HEK293 (cell line): ENCODE measurements around the gene RBFOX2.

ENCODE experiments used
- ELK4 ChIP-seq: IDR thresholded peaks from 2 replicates; pipeline ENCODE4 v1.6.1; 2011; ENCODE audit warnings: mild to moderate bottlenecking, low read depth, low read length, borderline replicate concordance
- KLF16 ChIP-seq: fragments of 450-650 bp; formaldehyde crosslinking; IDR thresholded peaks from 2 replicates; pipeline ENCODE4 v1.5.1; 2017; ENCODE audit warnings: missing biosample characterization, missing genetic modification characterization
- REST ChIP-seq: fragments of 450-650 bp; formaldehyde crosslinking; IDR thresholded peaks from 2 replicates; pipeline ENCODE4 v1.5.1; 2016; ENCODE audit warnings: missing biosample characterization, missing genetic modification characterization
- SALL2 ChIP-seq: fragments of 450-650 bp; formaldehyde crosslinking; IDR thresholded peaks from 2 replicates; pipeline ENCODE4 v1.5.0; 2017; ENCODE audit warnings: missing biosample characterization, mild to moderate bottlenecking, missing genetic modification characterization, borderline replicate concordance
- TCF7L2 ChIP-seq: IDR thresholded peaks from 2 replicates; pipeline ENCODE4 v1.6.1; 2011; ENCODE audit warnings: low read depth, mild to moderate bottlenecking, inconsistent platforms, low read length, moderate library complexity, borderline replicate concordance
- ZEB2 ChIP-seq: fragments of 450-650 bp; formaldehyde crosslinking; IDR thresholded peaks from 2 replicates; pipeline ENCODE4 v1.5.1; 2016; ENCODE audit warnings: missing biosample characterization, missing genetic modification characterization
- ZNF280D ChIP-seq: fragments of 450-650 bp; formaldehyde crosslinking; IDR thresholded peaks from 2 replicates; pipeline ENCODE4 v1.5.1; 2016; ENCODE audit warnings: missing biosample characterization, missing genetic modification characterization
- ZNF350 ChIP-seq: fragments of 450-650 bp; formaldehyde crosslinking; IDR thresholded peaks from 2 replicates; pipeline ENCODE4 v1.5.0; 2017; ENCODE audit warnings: missing biosample characterization, mild to moderate bottlenecking, missing genetic modification characterization
- ZNF449 ChIP-seq: fragments of 450-650 bp; formaldehyde crosslinking; IDR thresholded peaks from 2 replicates; pipeline ENCODE4 v1.5.1; 2017; ENCODE audit warnings: missing biosample characterization, mild to moderate bottlenecking, missing genetic modification characterization, moderate library complexity
- ZNF473 ChIP-seq: fragments of 450-650 bp; formaldehyde crosslinking; IDR thresholded peaks from 2 replicates; pipeline ENCODE4 v1.5.1; 2017; ENCODE audit warnings: missing biosample characterization, missing genetic modification characterization
- ZNF76 ChIP-seq: fragments of 450-650 bp; formaldehyde crosslinking; IDR thresholded peaks from 2 replicates; pipeline ENCODE4; 2016; ENCODE audit warnings: low read depth, missing biosample characterization, missing genetic modification characterization, borderline replicate concordance
- TF ChIP-seq, protein P1 (sequence below): fragments of 450-650 bp; formaldehyde crosslinking; IDR thresholded peaks from 2 replicates; pipeline ENCODE4 v1.5.1; 2016; ENCODE audit warnings: missing biosample characterization, missing genetic modification characterization
- TF ChIP-seq, protein P2 (sequence below): fragments of 450-650 bp; formaldehyde crosslinking; IDR thresholded peaks from 2 replicates; pipeline ENCODE4 v1.5.1; 2016; ENCODE audit warnings: missing biosample characterization, missing genetic modification characterization, low read depth
- TF ChIP-seq, protein P3 (sequence below): fragments of 450-650 bp; formaldehyde crosslinking; IDR thresholded peaks from 2 replicates; pipeline ENCODE4 v1.5.1; 2016; ENCODE audit warnings: missing biosample characterization, missing genetic modification characterization

DNA sequence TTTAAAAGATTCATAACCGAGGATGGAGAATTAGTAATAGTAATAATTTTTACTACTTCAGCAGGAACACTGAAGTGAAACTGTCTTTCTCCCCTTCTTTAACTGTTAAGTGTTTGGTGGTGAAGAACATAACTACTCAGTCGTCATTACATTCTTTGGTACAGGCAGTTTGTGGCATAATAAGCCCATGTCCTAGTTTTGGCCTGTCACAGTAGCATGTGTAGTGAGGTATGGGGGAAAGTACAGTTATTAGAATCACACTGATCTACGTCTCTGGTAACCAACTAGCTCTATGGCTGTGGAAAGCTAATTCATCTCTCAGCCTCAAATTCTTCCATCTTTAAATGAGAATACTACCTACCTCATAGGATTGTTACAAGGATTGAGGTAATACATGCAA, 71.8 kb downstream of the RBFOX2 start:
- TF ChIP-seq, protein P1, sequence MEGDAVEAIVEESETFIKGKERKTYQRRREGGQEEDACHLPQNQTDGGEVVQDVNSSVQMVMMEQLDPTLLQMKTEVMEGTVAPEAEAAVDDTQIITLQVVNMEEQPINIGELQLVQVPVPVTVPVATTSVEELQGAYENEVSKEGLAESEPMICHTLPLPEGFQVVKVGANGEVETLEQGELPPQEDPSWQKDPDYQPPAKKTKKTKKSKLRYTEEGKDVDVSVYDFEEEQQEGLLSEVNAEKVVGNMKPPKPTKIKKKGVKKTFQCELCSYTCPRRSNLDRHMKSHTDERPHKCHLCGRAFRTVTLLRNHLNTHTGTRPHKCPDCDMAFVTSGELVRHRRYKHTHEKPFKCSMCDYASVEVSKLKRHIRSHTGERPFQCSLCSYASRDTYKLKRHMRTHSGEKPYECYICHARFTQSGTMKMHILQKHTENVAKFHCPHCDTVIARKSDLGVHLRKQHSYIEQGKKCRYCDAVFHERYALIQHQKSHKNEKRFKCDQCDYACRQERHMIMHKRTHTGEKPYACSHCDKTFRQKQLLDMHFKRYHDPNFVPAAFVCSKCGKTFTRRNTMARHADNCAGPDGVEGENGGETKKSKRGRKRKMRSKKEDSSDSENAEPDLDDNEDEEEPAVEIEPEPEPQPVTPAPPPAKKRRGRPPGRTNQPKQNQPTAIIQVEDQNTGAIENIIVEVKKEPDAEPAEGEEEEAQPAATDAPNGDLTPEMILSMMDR (tag by site-specific recombination) = no peak
- no peak for TF ChIP-seq ZNF449
- no peak for TF ChIP-seq TCF7L2
- no peak for TF ChIP-seq ZNF280D (tag by site-specific recombination)
- TF ChIP-seq KLF16 (tag by site-specific recombination) = no peak
- TF ChIP-seq ELK4 = no peak
- no peak for TF ChIP-seq ZNF76 (tag by site-specific recombination)
- TF ChIP-seq ZNF473 = no peak
- TF ChIP-seq SALL2 (tag by site-specific recombination) = no peak
- TF ChIP-seq ZNF350 (tag by site-specific recombination) = no peak
- TF ChIP-seq, protein P2, sequence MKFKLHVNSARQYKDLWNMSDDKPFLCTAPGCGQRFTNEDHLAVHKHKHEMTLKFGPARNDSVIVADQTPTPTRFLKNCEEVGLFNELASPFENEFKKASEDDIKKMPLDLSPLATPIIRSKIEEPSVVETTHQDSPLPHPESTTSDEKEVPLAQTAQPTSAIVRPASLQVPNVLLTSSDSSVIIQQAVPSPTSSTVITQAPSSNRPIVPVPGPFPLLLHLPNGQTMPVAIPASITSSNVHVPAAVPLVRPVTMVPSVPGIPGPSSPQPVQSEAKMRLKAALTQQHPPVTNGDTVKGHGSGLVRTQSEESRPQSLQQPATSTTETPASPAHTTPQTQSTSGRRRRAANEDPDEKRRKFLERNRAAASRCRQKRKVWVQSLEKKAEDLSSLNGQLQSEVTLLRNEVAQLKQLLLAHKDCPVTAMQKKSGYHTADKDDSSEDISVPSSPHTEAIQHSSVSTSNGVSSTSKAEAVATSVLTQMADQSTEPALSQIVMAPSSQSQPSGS = no peak
- TF ChIP-seq, protein P3, sequence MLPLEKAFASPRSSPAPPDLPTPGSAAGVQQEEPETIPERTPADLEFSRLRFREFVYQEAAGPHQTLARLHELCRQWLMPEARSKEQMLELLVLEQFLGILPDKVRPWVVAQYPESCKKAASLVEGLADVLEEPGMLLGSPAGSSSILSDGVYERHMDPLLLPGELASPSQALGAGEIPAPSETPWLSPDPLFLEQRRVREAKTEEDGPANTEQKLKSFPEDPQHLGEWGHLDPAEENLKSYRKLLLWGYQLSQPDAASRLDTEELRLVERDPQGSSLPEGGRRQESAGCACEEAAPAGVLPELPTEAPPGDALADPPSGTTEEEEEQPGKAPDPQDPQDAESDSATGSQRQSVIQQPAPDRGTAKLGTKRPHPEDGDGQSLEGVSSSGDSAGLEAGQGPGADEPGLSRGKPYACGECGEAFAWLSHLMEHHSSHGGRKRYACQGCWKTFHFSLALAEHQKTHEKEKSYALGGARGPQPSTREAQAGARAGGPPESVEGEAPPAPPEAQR (tag by site-specific recombination) = no peak
- TF ChIP-seq ZEB2 (tag by site-specific recombination) = no peak
- TF ChIP-seq REST = no peak
